OCI-LY7 (cell line): ENCODE results near the gene LYRM4. TPM values are rescaled to one million over a fixed set of nuclear protein-coding genes. Genes with fewer than 3 reads are reported as not detected.

Experiments
- BruUV-seq: library from RNA; stranded (reverse); fragments of 400-500 nt; replicated peaks from 2 replicates; lab custom pipeline; 2021; lab: Mats Ljungman, UMichigan
- CTCF ChIA-PET: fragments of 300-600 bp; sonication (Branson Sonifier 250); formaldehyde crosslinking; loops from one replicate; lab custom pipeline; 2022; ENCODE audit warnings: antibody characterized with exemption; ENCODE audit not compliant: unreplicated experiment; lab: Charles Lee
- POLR2A ChIA-PET: fragments of 300-600 bp; sonication (Branson Sonifier 250); formaldehyde crosslinking; loops from one replicate; lab custom pipeline; 2022; ENCODE audit warnings: antibody characterized with exemption; lab: Charles Lee
- DNase-seq: peaks from one replicate; pipeline ENCODE4 v3.0.0-alpha.2; 2015; ENCODE audit warnings: low spot score
- H2AFZ ChIP-seq: fragments of 200-600 bp; sonication (generic), shearing (Covaris generic); 2 replicates; pipeline ENCODE4 v1.6.1; 2014; ENCODE audit warnings: mild to moderate bottlenecking, antibody characterized with exemption, low read length, moderate library complexity
- H3K27ac ChIP-seq: fragments of 200-600 bp; sonication (generic); 2 replicates; pipeline ENCODE4 v1.5.1; 2014; ENCODE audit warnings: mixed run types, low read depth, mild to moderate bottlenecking, moderate library complexity, low read length, inconsistent platforms; ENCODE audit not compliant: poor library complexity, severe bottlenecking
- H3K36me3 ChIP-seq: fragments of 200-600 bp; sonication (generic); 2 replicates; pipeline ENCODE4 v1.6.1; 2014; ENCODE audit warnings: mild to moderate bottlenecking, antibody characterized with exemption, low read length, moderate library complexity, mixed read lengths; ENCODE audit not compliant: insufficient read depth
- H3K4me1 ChIP-seq: fragments of 200-600 bp; sonication (generic); 2 replicates; pipeline ENCODE4 v1.5.1; 2014; ENCODE audit warnings: mild to moderate bottlenecking, low read length; ENCODE audit not compliant: insufficient read depth, poor library complexity, severe bottlenecking
- H3K4me2 ChIP-seq: fragments of 200-600 bp; sonication (generic); 2 replicates; pipeline ENCODE4 v1.6.1; 2014; ENCODE audit warnings: mild to moderate bottlenecking, low read length
- H3K4me3 ChIP-seq: fragments of 200-600 bp; sonication (generic); 2 replicates; pipeline ENCODE4 v1.5.1; 2014; ENCODE audit warnings: mild to moderate bottlenecking, low read depth, low read length; ENCODE audit not compliant: poor library complexity, severe bottlenecking
- H3K79me2 ChIP-seq: fragments of 200-600 bp; sonication (generic); 2 replicates; pipeline ENCODE4 v1.6.1; 2016; ENCODE audit warnings: low read depth, mild to moderate bottlenecking, low read length, moderate library complexity, mixed read lengths; ENCODE audit not compliant: insufficient read depth
- H3K9me2 ChIP-seq: fragments of 200-600 bp; sonication (generic); 2 replicates; pipeline ENCODE4 v1.6.1; 2016; ENCODE audit warnings: mild to moderate bottlenecking, low read length, mixed read lengths; ENCODE audit not compliant: insufficient read depth
- H3K9me3 ChIP-seq: fragments of 200-600 bp; sonication (generic); 2 replicates; pipeline ENCODE4 v1.6.1; 2014; ENCODE audit warnings: mild to moderate bottlenecking, mixed run types, low read length, mixed read lengths
- H4K20me1 ChIP-seq: fragments of 200-600 bp; sonication (generic); 2 replicates; pipeline ENCODE4 v1.6.1; 2014; ENCODE audit warnings: mild to moderate bottlenecking, antibody characterized with exemption, low read length, moderate library complexity, mixed read lengths; ENCODE audit not compliant: insufficient read depth
- CTCF ChIP-seq: fragments of 200-600 bp; sonication (generic); conservative IDR thresholded peaks from 2 replicates; pipeline ENCODE4 v1.5.1; 2014; ENCODE audit warnings: mild to moderate bottlenecking, antibody characterized with exemption, low read length, moderate library complexity, mixed read lengths
- EZH2phosphoT487 ChIP-seq: fragments of 200-600 bp; sonication (generic); IDR thresholded peaks from 2 replicates; pipeline ENCODE4 v1.6.1; 2018; ENCODE audit warnings: low read depth, borderline replicate concordance, mild to moderate bottlenecking, mixed run types, antibody characterized with exemption, low read length, moderate library complexity, mixed read lengths
- intact Hi-C: fragments of 100-400 bp; cut with micrococcal nuclease; formaldehyde crosslinking; loops from one replicate; pipeline ENCODE4 v1.10.0; 2022; ENCODE audit not compliant: unreplicated experiment
- total RNA-seq, 2 experiments: library from RNA; depleted of rRNA in 1 of 2; stranded (reverse); fragments of >200 nt in 1 of 2; shearing (Covaris generic) in 1 of 2; gene quantifications; 2 replicates each; pipeline ENCODE4 v1.2.3, GENCODE V29; 2014 to 2022

The LYRM4 gene
- total RNA-seq, 2 experiments from 2014 or later, result 19.6 to 34.3 TPM

DNA sequence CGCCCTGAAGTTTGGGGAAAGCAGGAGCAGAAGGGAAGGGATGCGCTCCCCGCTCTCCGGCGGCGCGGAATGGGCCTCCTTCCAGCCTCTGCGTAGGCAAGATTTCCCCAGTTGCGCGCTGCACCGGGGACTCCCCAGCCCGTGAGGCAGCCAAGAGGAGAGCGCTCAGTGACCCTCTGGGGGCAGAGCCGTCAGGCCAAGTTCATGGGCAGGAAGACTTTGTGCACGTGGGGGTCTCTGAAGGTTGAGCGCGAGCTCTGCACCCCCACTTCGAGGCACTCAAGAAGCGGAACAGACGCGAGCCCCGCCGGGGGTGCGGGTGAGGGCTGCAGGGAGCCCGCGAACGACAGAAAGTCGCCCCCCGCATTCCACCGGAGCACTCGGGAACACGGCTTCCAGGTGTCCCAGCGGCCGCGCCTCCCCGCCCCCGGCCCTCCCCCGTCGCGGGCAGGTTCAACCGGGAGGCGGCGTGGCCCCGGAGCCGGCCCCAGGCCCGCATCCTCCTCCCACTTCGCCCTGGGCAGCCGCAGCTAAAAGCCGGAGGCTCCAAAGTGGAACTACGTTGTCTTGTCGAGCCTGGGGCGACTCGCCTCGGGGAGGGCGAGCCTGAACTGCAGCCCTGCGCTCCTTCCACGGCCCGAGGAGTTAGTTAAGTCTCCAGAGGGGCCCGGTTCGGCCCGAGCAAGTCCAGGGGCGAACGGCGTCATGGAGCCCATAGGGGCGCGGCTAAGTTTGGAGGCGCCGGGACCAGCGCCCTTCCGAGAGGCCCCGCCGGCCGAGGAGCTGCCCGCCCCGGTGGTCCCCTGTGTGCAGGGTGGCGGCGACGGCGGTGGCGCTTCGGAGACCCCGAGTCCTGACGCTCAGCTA, 175.7 kb downstream of the LYRM4 start, which contains the start of gene PPP1R3G:
Gene PPP1R3G (plus strand): TSS at position 561 of the 867 bp plus-strand sequence. CDS start 145 bp downstream, at position 706.
- no peak within 1 kb of the TSS for H3K27ac ChIP-seq
- no peaks in the 10 kb centered on the region for H3K36me3 ChIP-seq
- intact Hi-C loops, result no loop called here
- H3K9me3 ChIP-seq, result no peaks in the 10 kb centered on the region
- no peak within 1 kb of the TSS for H2AFZ ChIP-seq
- no peak within 1 kb of the TSS for H3K4me3 ChIP-seq
- H3K79me2 ChIP-seq, result no peaks in the 10 kb centered on the region
- H3K4me1 ChIP-seq, result no peaks in the 10 kb centered on the region
- H3K4me2 ChIP-seq, result no peak within 1 kb of the TSS
- H3K9me2 ChIP-seq, result no peaks in the 10 kb centered on the region
- ChIA-PET POLR2A (no interaction called here), CTCF (no interaction called here)
- TF ChIP-seq CTCF (no peak), EZH2phosphoT487 (no peak)
- no peaks in the 10 kb centered on the region for H4K20me1 ChIP-seq
- no TSS peak for BruUV-seq
- DNase-seq, result no peak

DNA sequence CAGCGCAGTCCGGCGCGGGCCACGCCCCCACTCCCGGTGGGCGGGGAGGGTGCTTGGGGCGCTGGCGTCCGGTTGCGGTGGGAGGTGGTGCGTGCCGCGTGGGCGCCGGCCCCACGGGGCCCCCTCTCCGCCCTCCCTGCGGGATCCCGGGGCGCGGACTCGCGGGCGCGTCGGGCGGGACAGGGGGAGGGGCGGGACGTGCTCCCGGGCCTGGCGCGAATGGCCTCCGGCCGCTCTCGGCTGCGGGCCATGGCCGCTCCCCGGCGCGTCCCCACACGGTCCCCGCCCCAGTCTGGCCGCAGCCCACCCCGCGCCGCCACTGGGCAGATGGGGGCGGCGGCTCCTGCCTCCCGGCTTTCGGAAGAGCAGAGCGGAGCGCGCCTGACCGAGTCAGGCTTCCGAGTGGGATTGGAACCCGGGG, 176.4 kb downstream of the LYRM4 start:
- H3K4me1 ChIP-seq, result no peaks in the 10 kb centered on the region
- H3K36me3 ChIP-seq, result no peaks in the 10 kb centered on the region
- H3K4me3 ChIP-seq, result no peak overlapping the region
- ChIA-PET CTCF (no interaction called here), POLR2A (no interaction called here)
- intact Hi-C loops, result no loop called here
- no peaks in the 10 kb centered on the region for H4K20me1 ChIP-seq
- no peak overlapping the region for H2AFZ ChIP-seq
- TF ChIP-seq CTCF, result no peak
- no peak for TF ChIP-seq EZH2phosphoT487
- no peaks in the 10 kb centered on the region for H3K79me2 ChIP-seq
- no peak overlapping the region for H3K4me2 ChIP-seq
- H3K9me2 ChIP-seq, result no peaks in the 10 kb centered on the region
- BruUV-seq, result no TSS peak
- H3K27ac ChIP-seq, result no peak overlapping the region
- no peak for DNase-seq
- H3K9me3 ChIP-seq, result no peaks in the 10 kb centered on the region

DNA sequence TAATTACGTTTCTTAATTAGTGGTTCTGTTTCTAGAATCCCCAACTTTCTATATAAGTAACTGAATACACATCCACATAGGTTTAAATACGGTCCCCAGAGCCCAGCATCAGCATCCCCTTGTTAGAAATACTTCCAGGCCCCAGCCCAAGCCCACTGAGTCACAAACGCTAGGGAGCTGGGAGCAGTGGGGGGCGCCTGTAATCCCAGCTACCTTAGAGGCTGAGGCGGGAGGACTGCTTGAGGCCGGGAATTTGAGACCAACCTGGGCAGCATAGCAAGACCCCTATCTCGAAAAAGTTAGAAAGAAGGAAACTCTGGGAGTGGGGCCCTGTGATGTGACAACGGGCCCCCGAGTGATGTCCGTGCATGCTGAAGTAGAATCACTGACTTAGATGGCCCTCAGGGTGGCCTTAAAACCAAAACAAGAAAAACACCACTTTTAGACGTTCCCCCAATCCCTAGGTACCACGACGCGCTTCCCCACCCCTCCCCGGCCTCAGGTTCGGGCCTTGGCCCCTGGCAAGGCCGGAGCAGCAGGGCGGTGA, 176.9 kb downstream of the LYRM4 start:
- H3K4me2 ChIP-seq, result no peak overlapping the region
- intact Hi-C loops, result no loop called here
- no peak overlapping the region for H3K27ac ChIP-seq
- H2AFZ ChIP-seq, result no peak overlapping the region
- H3K9me2 ChIP-seq, result no peaks in the 10 kb centered on the region
- H3K4me3 ChIP-seq, result no peak overlapping the region
- H3K36me3 ChIP-seq, result no peaks in the 10 kb centered on the region
- ChIA-PET POLR2A (no interaction called here), CTCF (no interaction called here)
- no peaks in the 10 kb centered on the region for H3K79me2 ChIP-seq
- DNase-seq, result no peak
- H3K4me1 ChIP-seq, result no peaks in the 10 kb centered on the region
- BruUV-seq, result no TSS peak
- TF ChIP-seq CTCF, result no peak
- H4K20me1 ChIP-seq, result no peaks in the 10 kb centered on the region
- H3K9me3 ChIP-seq, result no peaks in the 10 kb centered on the region
